Panc1 (cell line): ENCODE data around the gene FBXL4. TPM values are rescaled to one million over a fixed set of nuclear protein-coding genes. Genes with fewer than 3 reads are reported as not detected.

Experiments used
- ATAC-seq: fragments of 200-7000 bp; cut with Tn5 transposase; 2 replicates; pipeline ENCODE4 v1.9.1; 2020; ENCODE audit warnings: mild to moderate bottlenecking, moderate library complexity
- BruUV-seq: library from RNA; stranded (reverse); fragments of 400-500 nt; replicated peaks from 2 replicates; lab custom pipeline; 2021; lab: Mats Ljungman, UMichigan
- CTCF ChIA-PET: fragments of 300-600 bp; sonication (Branson Sonifier 250); formaldehyde crosslinking; loops from one replicate; lab custom pipeline; 2022; ENCODE audit warnings: antibody characterized with exemption; lab: Charles Lee
- POLR2A ChIA-PET: fragments of 300-600 bp; sonication (Branson Sonifier 250); formaldehyde crosslinking; loops from one replicate; lab custom pipeline; 2022; ENCODE audit warnings: antibody characterized with exemption; lab: Charles Lee
- DNase-seq: peaks from one replicate; pipeline ENCODE4 v3.0.0-alpha.2; 2010; ENCODE audit warnings: low read depth, low spot score
- H3K27ac ChIP-seq: 2 replicates; pipeline ENCODE4 v1.5.1; 2011; ENCODE audit warnings: mild to moderate bottlenecking, low read length, inconsistent platforms
- H3K27me3 ChIP-seq: fragments of 200-500 bp; sonication (Bioruptor generic); 2 replicates; pipeline ENCODE4 v1.6.0; 2014; ENCODE audit warnings: low read length, inconsistent platforms; ENCODE audit not compliant: control insufficient read depth, insufficient read depth
- H3K36me3 ChIP-seq: fragments of 200-500 bp; sonication (Bioruptor generic); 2 replicates; pipeline ENCODE4 v1.5.1; 2014; ENCODE audit warnings: inconsistent platforms, mild to moderate bottlenecking, low read length, moderate library complexity; ENCODE audit not compliant: control insufficient read depth, insufficient read depth
- H3K4me1 ChIP-seq: 2 replicates; pipeline ENCODE4 v1.5.1; 2011; ENCODE audit warnings: inconsistent platforms, mild to moderate bottlenecking, low read length, moderate library complexity; ENCODE audit not compliant: control insufficient read depth, insufficient read depth
- H3K4me3 ChIP-seq, 2 experiments: 2 replicates each; pipeline ENCODE4 v1.5.1; 2011 to 2012; ENCODE audit warnings: low read depth in 2 of 2, low read length in 2 of 2, mild to moderate bottlenecking in 2 of 2, inconsistent platforms in 1 of 2, moderate library complexity in 1 of 2
- H3K9me3 ChIP-seq: fragments of 200-500 bp; sonication (Bioruptor generic); 2 replicates; pipeline ENCODE4 v1.5.1; 2014; ENCODE audit warnings: low read depth, mild to moderate bottlenecking, inconsistent platforms, low read length, moderate library complexity; ENCODE audit not compliant: control insufficient read depth, insufficient read depth
- POLR2AphosphoS5 ChIP-seq: IDR thresholded peaks from 2 replicates; pipeline ENCODE4 v1.6.1; 2012; ENCODE audit warnings: mild to moderate bottlenecking, low read depth, low read length, moderate library complexity
- REST ChIP-seq, 2 experiments: IDR thresholded peaks; 2 replicates each; pipeline ENCODE4 v1.6.1; 2011 to 2012; ENCODE audit warnings: low read depth in 2 of 2, control low read depth in 1 of 2, low read length in 1 of 2, mild to moderate bottlenecking in 1 of 2, moderate library complexity in 1 of 2; ENCODE audit not compliant: insufficient read depth in 1 of 2
- SIN3A ChIP-seq: IDR thresholded peaks from 2 replicates; pipeline ENCODE4 v1.6.1; 2012; ENCODE audit warnings: low read depth, mild to moderate bottlenecking, low read length, moderate library complexity, borderline replicate concordance; ENCODE audit not compliant: insufficient read depth
- TCF7L2 ChIP-seq: IDR thresholded peaks from 2 replicates; pipeline ENCODE4 v1.6.1; 2011; ENCODE audit warnings: mild to moderate bottlenecking, low read depth, low read length, inconsistent platforms
- in situ Hi-C: cut with HindIII; loops from 2 replicates; pipeline ENCODE4 v1.10.0; 2016; ENCODE audit warnings: low sequenced_read_pairs, low pct_unique_long_range_greater_than_20kb
- intact Hi-C: fragments of 100-400 bp; cut with micrococcal nuclease; formaldehyde crosslinking; loops from one replicate; pipeline ENCODE4 v1.10.0; 2022; ENCODE audit not compliant: unreplicated experiment
- total RNA-seq: library from RNA; stranded (reverse); gene quantifications from one replicate; pipeline ENCODE4 v1.2.1, GENCODE V29; 2021; ENCODE audit not compliant: unreplicated experiment
- TF ChIP-seq, protein P1 (sequence below): fragments of 450-650 bp; IDR thresholded peaks from 2 replicates; pipeline ENCODE4 v1.5.1; 2017; ENCODE audit warnings: mild to moderate bottlenecking

Gene FBXL4
- total RNA-seq, 1 experiment from 2014 or later: 11.5 TPM

GRCh38 chr6:98831057-98831958 is 116.4 kb downstream of the FBXL4 start:
- peaks cover 50% of the 10 kb centered on the region for H3K27me3 ChIP-seq
- POLR2A ChIA-PET: no interaction called here
- ATAC-seq (no peak), DNase-seq (no peak)
- no peak overlapping the region for H3K27ac ChIP-seq
- no peaks in the 10 kb centered on the region for H3K9me3 ChIP-seq
- CTCF ChIA-PET: interaction anchor here (0.6 kb wide), 1 partner anchor 121 kb away, joined by 10 read pairs; no protein-coding TSS in a partner anchor
- H3K4me1 ChIP-seq: peaks cover 9% of the 10 kb centered on the region
- intact Hi-C loops (no loop called here), in situ Hi-C loops (no loop called here)
- TF ChIP-seq POLR2AphosphoS5 (no peak), TCF7L2 (no peak), SIN3A (no peak), REST (IDR thresholded peaks at IDR 0.05; ENCODE audit: insufficient read depth in 1 of 2, low read depth in 2 of 2, low read length in 1 of 2) (no peak)
- TF ChIP-seq, protein P1, sequence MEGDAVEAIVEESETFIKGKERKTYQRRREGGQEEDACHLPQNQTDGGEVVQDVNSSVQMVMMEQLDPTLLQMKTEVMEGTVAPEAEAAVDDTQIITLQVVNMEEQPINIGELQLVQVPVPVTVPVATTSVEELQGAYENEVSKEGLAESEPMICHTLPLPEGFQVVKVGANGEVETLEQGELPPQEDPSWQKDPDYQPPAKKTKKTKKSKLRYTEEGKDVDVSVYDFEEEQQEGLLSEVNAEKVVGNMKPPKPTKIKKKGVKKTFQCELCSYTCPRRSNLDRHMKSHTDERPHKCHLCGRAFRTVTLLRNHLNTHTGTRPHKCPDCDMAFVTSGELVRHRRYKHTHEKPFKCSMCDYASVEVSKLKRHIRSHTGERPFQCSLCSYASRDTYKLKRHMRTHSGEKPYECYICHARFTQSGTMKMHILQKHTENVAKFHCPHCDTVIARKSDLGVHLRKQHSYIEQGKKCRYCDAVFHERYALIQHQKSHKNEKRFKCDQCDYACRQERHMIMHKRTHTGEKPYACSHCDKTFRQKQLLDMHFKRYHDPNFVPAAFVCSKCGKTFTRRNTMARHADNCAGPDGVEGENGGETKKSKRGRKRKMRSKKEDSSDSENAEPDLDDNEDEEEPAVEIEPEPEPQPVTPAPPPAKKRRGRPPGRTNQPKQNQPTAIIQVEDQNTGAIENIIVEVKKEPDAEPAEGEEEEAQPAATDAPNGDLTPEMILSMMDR: no peak
- no peak overlapping the region for H3K4me3 ChIP-seq
- no TSS peak for BruUV-seq
- no peaks in the 10 kb centered on the region for H3K36me3 ChIP-seq

DNA sequence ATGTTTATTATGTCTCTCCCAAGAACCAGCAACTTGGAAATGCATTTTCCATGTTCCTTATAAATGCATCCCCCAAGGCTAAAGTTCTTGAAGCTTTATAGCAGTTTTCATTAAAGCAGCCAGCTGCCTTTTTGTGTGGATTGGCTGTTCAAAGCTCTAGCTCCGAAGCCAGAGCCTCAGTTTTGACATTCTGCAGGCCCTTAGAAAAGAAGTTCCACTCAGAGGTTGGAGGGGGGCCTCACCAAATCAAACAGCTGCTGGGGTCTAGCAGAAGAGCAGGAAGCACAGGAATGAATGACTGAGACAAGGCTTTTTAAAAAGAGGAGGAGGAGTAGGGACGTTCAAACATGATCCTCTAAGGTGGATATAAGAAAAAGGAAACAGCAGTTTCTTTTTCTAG is 117.6 kb downstream of the FBXL4 start:
- ChIA-PET POLR2A (no interaction called here), CTCF (interaction anchor here (0.6 to 0.7 kb wide), 2 partner anchors 45 to 123 kb away, joined by 3 to 10 read pairs; no protein-coding TSS in a partner anchor)
- Histone ChIP-seq H3K27ac (no peak overlapping the region), H3K4me1 (peaks cover 9% of the 10 kb centered on the region; the same call in 1 of the 2 replicates), H3K4me3 (no peak overlapping the region), H3K27me3 (peaks cover 54% of the 10 kb centered on the region), H3K9me3 (no peaks in the 10 kb centered on the region), H3K36me3 (no peaks in the 10 kb centered on the region)
- DNase-seq (no peak), ATAC-seq (no peak)
- intact Hi-C loops: no loop called here
- BruUV-seq: no TSS peak
- in situ Hi-C loops: no loop called here
- TF ChIP-seq POLR2AphosphoS5 (no peak), TCF7L2 (no peak), REST (IDR thresholded peaks at IDR 0.05; ENCODE audit: insufficient read depth in 1 of 2, low read depth in 2 of 2, low read length in 1 of 2) (no peak), SIN3A (no peak)
- TF ChIP-seq, protein P1: no peak
